H7 (cell line): ENCODE results near the gene BPIFB4. TPM values are rescaled to one million over a fixed set of nuclear protein-coding genes. Genes with fewer than 3 reads are reported as not detected.
"Not testable (repeated sequence)": the region's sequence is repeated elsewhere in the genome, so short reads cannot be mapped to it uniquely, and the experiment has no call there.

Source experiments
- DNase-seq: peaks from one replicate; pipeline ENCODE4 v3.0.0; 2012
- H3K27me3 ChIP-seq: 2 replicates; pipeline ENCODE4 v1.6.0; 2011; ENCODE audit warnings: mild to moderate bottlenecking, low read length; ENCODE audit not compliant: control insufficient read depth, insufficient read depth
- H3K36me3 ChIP-seq: replicated peaks from 2 replicates; pipeline ENCODE4 v1.5.1; 2011; ENCODE audit warnings: low read length; ENCODE audit not compliant: control insufficient read depth, insufficient read depth
- H3K4me3 ChIP-seq: 2 replicates; pipeline ENCODE4 v1.5.1; 2011; ENCODE audit warnings: low read depth, mild to moderate bottlenecking, control low read depth, low read length, moderate library complexity; ENCODE audit not compliant: insufficient read depth
- total RNA-seq: library from RNA; depleted of rRNA; stranded (reverse); fragments of >200 nt; shearing (Covaris generic); gene quantifications from 2 replicates; pipeline ENCODE4 v1.2.3, GENCODE V29; 2014

The BPIFB4 gene
- total RNA-seq, 1 experiment from 2014 or later = not detected

- no peaks in the 10 kb centered on the region for H3K36me3 ChIP-seq
- no peak overlapping the region for H3K4me3 ChIP-seq
- no peaks in the 10 kb centered on the region for H3K27me3 ChIP-seq
- DNase-seq = no peak
Measured at GRCh38 chr20:33110147-33110825, 30.8 kb downstream of the BPIFB4 start.

- Histone ChIP-seq H3K36me3 (no peaks in the 10 kb centered on the region), H3K4me3 (no peak overlapping the region), H3K27me3 (no peaks in the 10 kb centered on the region)
- DNase-seq = no peak
Measured at GRCh38 chr20:33111306-33111705, 31.9 kb downstream of the BPIFB4 start.

GRCh38 chr20:33112547-33113386, 33.3 kb downstream of the BPIFB4 start:
- Histone ChIP-seq H3K4me3 (no peak overlapping the region), H3K27me3 (no peaks in the 10 kb centered on the region), H3K36me3 (no peaks in the 10 kb centered on the region)
- DNase-seq = no peak

GRCh38 chr20:33113387-33113908, 34.0 kb downstream of the BPIFB4 start:
- H3K4me3 ChIP-seq = no peak overlapping the region

GRCh38 chr20:33115501-33115900, 36.1 kb downstream of the BPIFB4 start:
- not testable (repeated sequence) for H3K27me3 ChIP-seq, DNase-seq, H3K36me3 ChIP-seq, H3K4me3 ChIP-seq

More at GRCh38 chr20:33113387-33113908, 34.0 kb downstream of the BPIFB4 start:
- DNase-seq = no peak
- H3K27me3 ChIP-seq = no peaks in the 10 kb centered on the region
- no peaks in the 10 kb centered on the region for H3K36me3 ChIP-seq

GRCh38 chr20:33119725-33120720, 40.6 kb downstream of the BPIFB4 start:
- Histone ChIP-seq H3K36me3 (no peaks in the 10 kb centered on the region), H3K27me3 (no peaks in the 10 kb centered on the region), H3K4me3 (no peak overlapping the region)
- no peak for DNase-seq

GRCh38 chr20:33120934-33121333, 41.5 kb downstream of the BPIFB4 start:
- no peaks in the 10 kb centered on the region for H3K27me3 ChIP-seq
- no peaks in the 10 kb centered on the region for H3K36me3 ChIP-seq
- no peak overlapping the region for H3K4me3 ChIP-seq
- DNase-seq = no peak

- not testable (repeated sequence) for H3K36me3 ChIP-seq, H3K27me3 ChIP-seq, DNase-seq, H3K4me3 ChIP-seq
Measured at GRCh38 chr20:33122297-33122696, 42.9 kb downstream of the BPIFB4 start.

- DNase-seq = no peak
Measured at GRCh38 chr20:33124261-33124660, 44.8 kb downstream of the BPIFB4 start.

GRCh38 chr20:33124994-33125393, 45.6 kb downstream of the BPIFB4 start:
- H3K36me3 ChIP-seq = no peaks in the 10 kb centered on the region
- no peak overlapping the region for H3K4me3 ChIP-seq
- no peak for DNase-seq
- H3K27me3 ChIP-seq = no peaks in the 10 kb centered on the region

More at GRCh38 chr20:33124261-33124660, 44.8 kb downstream of the BPIFB4 start:
- H3K4me3 ChIP-seq = no peak overlapping the region
- no peaks in the 10 kb centered on the region for H3K27me3 ChIP-seq
- H3K36me3 ChIP-seq = no peaks in the 10 kb centered on the region

GRCh38 chr20:33125983-33126382, 46.5 kb downstream of the BPIFB4 start:
- no peak for DNase-seq
- Histone ChIP-seq H3K4me3 (no peak overlapping the region), H3K36me3 (no peaks in the 10 kb centered on the region), H3K27me3 (no peaks in the 10 kb centered on the region)

- no peak for DNase-seq
- no peaks in the 10 kb centered on the region for H3K27me3 ChIP-seq
Measured at GRCh38 chr20:33127422-33128097, 48.1 kb downstream of the BPIFB4 start.

GRCh38 chr20:33130568-33131061, 51.2 kb downstream of the BPIFB4 start:
- no peak for DNase-seq
- H3K27me3 ChIP-seq = no peaks in the 10 kb centered on the region

More at GRCh38 chr20:33127422-33128097, 48.1 kb downstream of the BPIFB4 start:
- Histone ChIP-seq H3K36me3 (no peaks in the 10 kb centered on the region), H3K4me3 (no peak overlapping the region)

More at GRCh38 chr20:33130568-33131061, 51.2 kb downstream of the BPIFB4 start:
- Histone ChIP-seq H3K36me3 (no peaks in the 10 kb centered on the region), H3K4me3 (no peak overlapping the region)
